H1 (cell line): Measurements from ENCODE around the gene GRID2. TPM values are rescaled to one million over a fixed set of nuclear protein-coding genes. Genes with fewer than 3 reads are reported as not detected.
A peak's percentile ranks its signal among the peaks of the same experiment; 100 is the strongest.

ENCODE experiments used
- CTCF ChIA-PET: fragments of 300-600 bp; sonication (Branson Sonifier 250); formaldehyde crosslinking; loops from one replicate; lab custom pipeline; 2021; ENCODE audit not compliant: partially characterized antibody; lab: Charles Lee
- POLR2A ChIA-PET: fragments of 300-600 bp; sonication (Branson Sonifier 250); formaldehyde crosslinking; loops from one replicate; lab custom pipeline; 2021; ENCODE audit warnings: inconsistent platforms; ENCODE audit not compliant: partially characterized antibody; lab: Charles Lee
- DNase-seq, 2 experiments: peaks; one replicate each; pipeline versions ENCODE4 v3.0.0 to v3.0.0-alpha.2; 2010 to 2022; ENCODE audit warnings: low spot score in 2 of 2, low read depth in 1 of 2, mixed read lengths in 1 of 2
- FAIRE-seq: peaks from 2 replicates; lab custom pipeline; 2011; peaks lifted over from hg19 to GRCh38; lab: Jason Lieb, UNC
- H2AFZ ChIP-seq: 2 replicates; pipeline ENCODE4 v1.8.1; 2012; ENCODE audit warnings: low read length, inconsistent platforms
- H2AK5ac ChIP-seq: 2 replicates; pipeline ENCODE4 v1.6.1; 2013; ENCODE audit warnings: low read depth, low read length
- H2BK120ac ChIP-seq: replicated peaks from 2 replicates; pipeline ENCODE3; 2013; ENCODE audit warnings: low read depth, low read length, inconsistent platforms
- H2BK12ac ChIP-seq: 2 replicates; pipeline ENCODE4 v1.6.1; 2013; ENCODE audit warnings: low read depth, low read length
- H2BK15ac ChIP-seq: 2 replicates; pipeline ENCODE4 v1.6.1; 2013; ENCODE audit warnings: low read length
- H2BK20ac ChIP-seq: 2 replicates; pipeline ENCODE4 v1.6.1; 2013; ENCODE audit warnings: low read length
- H2BK5ac ChIP-seq: 2 replicates; pipeline ENCODE4 v1.6.1; 2013; ENCODE audit warnings: low read depth, low read length
- H3K14ac ChIP-seq: 2 replicates; pipeline ENCODE4 v1.6.1; 2013; ENCODE audit warnings: inconsistent platforms; ENCODE audit not compliant: insufficient read length
- H3K18ac ChIP-seq: 2 replicates; pipeline ENCODE4 v1.6.1; 2013; ENCODE audit warnings: low read length; ENCODE audit errors: extremely low read depth
- H3K23ac ChIP-seq: 2 replicates; pipeline ENCODE4 v1.6.1; 2013; ENCODE audit warnings: inconsistent platforms; ENCODE audit not compliant: insufficient read length
- H3K23me2 ChIP-seq: 2 replicates; pipeline ENCODE4 v1.6.1; 2013; ENCODE audit warnings: low read depth, low read length
- H3K27ac ChIP-seq: 2 replicates; pipeline ENCODE4 v1.6.1; 2011; ENCODE audit warnings: low read depth, low read length, inconsistent platforms
- H3K27me3 ChIP-seq, 4 experiments: replicated peaks in 1 of 4; 1 replicate in 1 of 4; 2 replicates in 3 of 4; pipeline versions ENCODE4 v1.6.1 to v1.8.1; 2011 to 2013; ENCODE audit warnings: low read length in 3 of 4, mild to moderate bottlenecking in 3 of 4, inconsistent platforms in 2 of 4, mixed read lengths in 2 of 4, moderate library complexity in 1 of 4; ENCODE audit not compliant: control insufficient read depth in 3 of 4, insufficient read depth in 3 of 4; ENCODE audit errors: extremely low read depth in 1 of 4
- H3K36me3 ChIP-seq, 4 experiments: 2 replicates each; pipeline versions ENCODE4 v1.6.1 to v1.8.1; 2011 to 2013; ENCODE audit warnings: mild to moderate bottlenecking in 4 of 4, low read length in 3 of 4, moderate library complexity in 2 of 4, control low read depth in 1 of 4, inconsistent platforms in 1 of 4; ENCODE audit not compliant: insufficient read depth in 4 of 4, control insufficient read depth in 2 of 4
- H3K4ac ChIP-seq: replicated peaks from 2 replicates; pipeline ENCODE3; 2013; ENCODE audit warnings: low read length, low read depth, mixed read lengths, inconsistent platforms; ENCODE audit not compliant: insufficient read length
- H3K4me1 ChIP-seq, 4 experiments: replicated peaks in 1 of 4; 1 replicate in 1 of 4; 2 replicates in 3 of 4; pipeline versions ENCODE4 v1.6.1 to v1.8.1; 2011 to 2013; ENCODE audit warnings: low read length in 3 of 4, inconsistent platforms in 2 of 4, mixed read lengths in 1 of 4; ENCODE audit not compliant: insufficient read depth in 4 of 4, control insufficient read depth in 3 of 4
- H3K4me2 ChIP-seq, 2 experiments: 2 replicates each; pipeline versions ENCODE4 v1.6.1 to v1.8.1; 2011 to 2013; ENCODE audit warnings: low read depth in 2 of 2, low read length in 2 of 2, control low read depth in 1 of 2, inconsistent platforms in 1 of 2, mild to moderate bottlenecking in 1 of 2; ENCODE audit not compliant: insufficient read depth in 1 of 2
- H3K4me3 ChIP-seq, 4 experiments: fragments of 200-600, 300-600 bp in 1 of 4; sonication (generic), shearing (Covaris generic), sonication (Bioruptor Twin) in 1 of 4; 2 replicates each; pipeline versions ENCODE4 v1.5.1 to v1.8.1; 2011 to 2016; ENCODE audit warnings: low read length in 4 of 4, low read depth in 3 of 4, control low read depth in 2 of 4, inconsistent platforms in 2 of 4, mild to moderate bottlenecking in 2 of 4, mixed read lengths in 1 of 4, moderate library complexity in 1 of 4; ENCODE audit not compliant: insufficient read depth in 2 of 4; ENCODE audit errors: extremely low read depth in 1 of 4
- H3K56ac ChIP-seq: replicated peaks from 2 replicates; pipeline ENCODE3; 2013; ENCODE audit warnings: low read depth, mild to moderate bottlenecking, mixed read lengths, low read length, inconsistent platforms; ENCODE audit not compliant: insufficient read length
- H3K79me1 ChIP-seq: 2 replicates; pipeline ENCODE4 v1.6.1; 2013; ENCODE audit warnings: low read depth, low read length, control low read depth
- H3K79me2 ChIP-seq, 2 experiments: 2 replicates each; pipeline versions ENCODE4 v1.6.1 to v1.8.1; 2012 to 2013; ENCODE audit warnings: low read length in 2 of 2, mild to moderate bottlenecking in 2 of 2, inconsistent platforms in 1 of 2; ENCODE audit not compliant: insufficient read depth in 2 of 2, control insufficient read depth in 1 of 2
- H3K9ac ChIP-seq, 4 experiments: replicated peaks in 1 of 4; 1 replicate in 1 of 4; 2 replicates in 3 of 4; pipeline versions ENCODE4 v1.6.1 to v1.8.1; 2011 to 2013; ENCODE audit warnings: low read depth in 3 of 4, low read length in 3 of 4, control low read depth in 2 of 4, mild to moderate bottlenecking in 2 of 4, moderate library complexity in 2 of 4, inconsistent platforms in 1 of 4; ENCODE audit errors: extremely low read depth in 1 of 4
- H3K9me3 ChIP-seq, 2 experiments: 2 replicates each; pipeline versions ENCODE4 v1.6.1 to v1.8.1; 2012 to 2013; ENCODE audit warnings: mild to moderate bottlenecking in 2 of 2, moderate library complexity in 2 of 2, control low read depth in 1 of 2, inconsistent platforms in 1 of 2, low read depth in 1 of 2, low read length in 1 of 2, mixed read lengths in 1 of 2; ENCODE audit not compliant: insufficient read depth in 2 of 2
- H4K20me1 ChIP-seq, 2 experiments: replicated peaks in 1 of 2; 2 replicates each; pipeline versions ENCODE3 to v1.8.1; 2011 to 2013; ENCODE audit warnings: inconsistent platforms in 2 of 2, low read length in 2 of 2, mild to moderate bottlenecking in 1 of 2; ENCODE audit not compliant: insufficient read depth in 2 of 2, control insufficient read depth in 1 of 2
- H4K5ac ChIP-seq: 2 replicates; pipeline ENCODE4 v1.6.1; 2013; ENCODE audit warnings: low read length, low read depth, mixed read lengths, inconsistent platforms; ENCODE audit not compliant: insufficient read length
- H4K8ac ChIP-seq: 2 replicates; pipeline ENCODE4 v1.8.0; 2013; ENCODE audit warnings: mild to moderate bottlenecking, moderate library complexity, low read length, inconsistent platforms; ENCODE audit not compliant: insufficient read depth; ENCODE audit errors: extremely low read depth
- H4K91ac ChIP-seq: replicated peaks from 2 replicates; pipeline ENCODE3; 2013; ENCODE audit warnings: low read length, mixed read lengths, inconsistent platforms; ENCODE audit not compliant: insufficient read length
- ATF3 ChIP-seq: IDR thresholded peaks from 2 replicates; pipeline ENCODE4 v1.6.1; 2011; ENCODE audit warnings: low read depth, mild to moderate bottlenecking, low read length; ENCODE audit not compliant: insufficient read depth
- BACH1 ChIP-seq: IDR thresholded peaks from 2 replicates; pipeline ENCODE4 v1.6.1; 2012; ENCODE audit warnings: low read length, improper control_type of control experiment
- BCL11A ChIP-seq, 2 experiments: IDR thresholded peaks; one replicate each; pipeline ENCODE4 v1.6.1; 2011; ENCODE audit warnings: low read depth in 2 of 2, low read length in 2 of 2, mild to moderate bottlenecking in 2 of 2
- CHD2 ChIP-seq: IDR thresholded peaks from 2 replicates; pipeline ENCODE4 v1.6.1; 2012; ENCODE audit warnings: low read length, improper control_type of control experiment
- FOSL1 ChIP-seq: IDR thresholded peaks from 2 replicates; pipeline ENCODE4 v1.6.1; 2011; ENCODE audit warnings: mild to moderate bottlenecking, low read depth, low read length, moderate library complexity; ENCODE audit not compliant: insufficient read depth
- JUN ChIP-seq: IDR thresholded peaks from 2 replicates; pipeline ENCODE4 v1.6.1; 2011; ENCODE audit warnings: low read depth, mild to moderate bottlenecking, improper control_type of control experiment, low read length
- JUND ChIP-seq: IDR thresholded peaks from 2 replicates; pipeline ENCODE4 v1.6.1; 2011; ENCODE audit warnings: mild to moderate bottlenecking, improper control_type of control experiment, low read length
- RXRA ChIP-seq: IDR thresholded peaks from 2 replicates; pipeline ENCODE4 v1.6.1; 2011; ENCODE audit warnings: low read depth, mild to moderate bottlenecking, low read length, moderate library complexity; ENCODE audit not compliant: insufficient read depth
- SAP30 ChIP-seq: fragments of 300-600 bp; sonication (generic); IDR thresholded peaks from 2 replicates; pipeline ENCODE4 v1.7.1; 2012; ENCODE audit warnings: low read length, moderate library complexity, mild to moderate bottlenecking, inconsistent platforms; ENCODE audit not compliant: insufficient read depth, insufficient replicate concordance
- SIX5 ChIP-seq: IDR thresholded peaks from 2 replicates; pipeline ENCODE4 v1.6.1; 2011; ENCODE audit warnings: mild to moderate bottlenecking, low read depth, low read length
- SP1 ChIP-seq: IDR thresholded peaks from 2 replicates; pipeline ENCODE4 v1.6.1; 2011; ENCODE audit warnings: low read depth, low read length
- SP2 ChIP-seq: IDR thresholded peaks from 2 replicates; pipeline ENCODE4 v1.6.1; 2012; ENCODE audit warnings: mild to moderate bottlenecking, low read length, inconsistent platforms
- TBP ChIP-seq: IDR thresholded peaks from 2 replicates; pipeline ENCODE4 v1.6.1; 2011; ENCODE audit warnings: low read depth, low read length, improper control_type of control experiment
- YY1 ChIP-seq: IDR thresholded peaks from 2 replicates; pipeline ENCODE4 v1.6.1; 2011; ENCODE audit warnings: low read depth, mild to moderate bottlenecking, low read length
- WGBS, 2 experiments: shearing (Covaris generic) in 1 of 2; methylation state at CpG; one replicate each; pipeline versions ENCODE4 v1.1.6 to v1.1.7; 2013 to 2015; ENCODE audit warnings: low lambda C conversion rate in 2 of 2, mixed read lengths in 2 of 2, inconsistent platforms in 1 of 2, low coverage in 1 of 2, missing lambda C conversion rate in 1 of 2; ENCODE audit not compliant: insufficient replicate concordance in 2 of 2, insufficient coverage in 1 of 2, insufficient read length in 1 of 2; ENCODE audit errors: extremely low coverage in 1 of 2, missing lambda C conversion rate in 1 of 2; 5-methylcytosine and 5-hydroxymethylcytosine counted together
- polyA plus RNA-seq, 7 experiments: library from polyadenylated mRNA; depleted of rRNA in 3 of 7; stranded (reverse) in 5 of 7; unstranded in 2 of 7; fragments of >200 nt in 5 of 7; fragments of 200-250 nt in 2 of 7; gene quantifications; 1 replicate in 5 of 7; 2 replicates in 1 of 7; 4 replicates in 1 of 7; pipeline versions ENCODE4 v1.2.1 to v1.2.3, GENCODE V29; 2011 to 2013; ENCODE audit warnings: missing spikeins in 2 of 7, mixed read lengths in 2 of 7
- total RNA-seq: library from RNA; stranded (reverse); fragmentation: NEBNext Ultra II Directional; extraction: Animal tissue kit (Norgen Biotek cat#: 25700); gene quantifications from 2 replicates; pipeline ENCODE4 v1.2.1, GENCODE V29; 2021

The GRID2 gene
- total and polyA plus RNA-seq, 2 of the 8 experiments (the other 6 are each of a cell fraction or from before 2014, with no cell fraction given), result 31.1 to 81.9 TPM

GRCh38 chr4:92307181-92307580 is 3.4 kb downstream of the GRID2 start:
- H3K4ac ChIP-seq, result no peak overlapping the region
- no peak overlapping the region for H3K23ac ChIP-seq
- no peak overlapping the region for H2BK15ac ChIP-seq
- ChIA-PET CTCF (no interaction called here), POLR2A (no interaction called here)
- no peak overlapping the region for H3K27ac ChIP-seq
- H4K5ac ChIP-seq, result no peak overlapping the region
- H3K79me1 ChIP-seq, result no peaks in the 10 kb centered on the region
- no peak overlapping the region for H2BK5ac ChIP-seq
- H3K4me1 ChIP-seq, result peaks cover 0 to 5% (median 4%) of the 10 kb centered on the region in 4 experiments; a peak in 5 of 7 replicates
- peaks cover 0 to 73% of the 10 kb centered on the region in 2 experiments; a peak in 2 of 4 replicates for H3K79me2 ChIP-seq
- no peak overlapping the region for H2BK12ac ChIP-seq
- no peak overlapping the region for H3K56ac ChIP-seq
- peak overlapping the region in 1 of 4 experiments; percentile 79; a peak in 1 of 8 replicates for H3K4me3 ChIP-seq
- H2BK120ac ChIP-seq, result no peak overlapping the region
- H3K9me3 ChIP-seq, result no peaks in the 10 kb centered on the region
- DNase-seq (no peak), FAIRE-seq (no peak)
- peaks cover 14% of the 10 kb centered on the region for H3K23me2 ChIP-seq
- H3K36me3 ChIP-seq, result no peaks in the 10 kb centered on the region
- no peak overlapping the region for H2BK20ac ChIP-seq
- no peak overlapping the region for H4K8ac ChIP-seq
- no peak overlapping the region for H3K9ac ChIP-seq
- no peaks in the 10 kb centered on the region for H3K27me3 ChIP-seq
- no peak overlapping the region for H2AFZ ChIP-seq
- H3K14ac ChIP-seq, result no peak overlapping the region
- no peaks in the 10 kb centered on the region for H4K20me1 ChIP-seq
- 82% methylated on average over 2 of the region's 2 CpGs; no CpG with 5 or more reads in 1 of the 2 experiments for WGBS, 2 experiments
- 0 out of 4 replicates have a peak overlapping the region, but pooled peaks of 1 of the 2 experiments have one; percentile 19 for H3K4me2 ChIP-seq
- H3K18ac ChIP-seq, result no peak overlapping the region
- no peak overlapping the region for H4K91ac ChIP-seq
- no peak overlapping the region for H2AK5ac ChIP-seq
- TF ChIP-seq JUN (no peak), SIX5 (no peak), RXRA (no peak), FOSL1 (no peak), JUND (no peak), BACH1 (no peak), YY1 (no peak), BCL11A (IDR thresholded peaks at IDR 0.05; ENCODE audit: low read depth in 2 of 2, low read length in 2 of 2) (no peak), SP1 (no peak), ATF3 (no peak), SP2 (no peak), CHD2 (no peak), SAP30 (no peak), TBP (no peak)
